ENCODE data around the gene CACNA2D3.

DNA sequence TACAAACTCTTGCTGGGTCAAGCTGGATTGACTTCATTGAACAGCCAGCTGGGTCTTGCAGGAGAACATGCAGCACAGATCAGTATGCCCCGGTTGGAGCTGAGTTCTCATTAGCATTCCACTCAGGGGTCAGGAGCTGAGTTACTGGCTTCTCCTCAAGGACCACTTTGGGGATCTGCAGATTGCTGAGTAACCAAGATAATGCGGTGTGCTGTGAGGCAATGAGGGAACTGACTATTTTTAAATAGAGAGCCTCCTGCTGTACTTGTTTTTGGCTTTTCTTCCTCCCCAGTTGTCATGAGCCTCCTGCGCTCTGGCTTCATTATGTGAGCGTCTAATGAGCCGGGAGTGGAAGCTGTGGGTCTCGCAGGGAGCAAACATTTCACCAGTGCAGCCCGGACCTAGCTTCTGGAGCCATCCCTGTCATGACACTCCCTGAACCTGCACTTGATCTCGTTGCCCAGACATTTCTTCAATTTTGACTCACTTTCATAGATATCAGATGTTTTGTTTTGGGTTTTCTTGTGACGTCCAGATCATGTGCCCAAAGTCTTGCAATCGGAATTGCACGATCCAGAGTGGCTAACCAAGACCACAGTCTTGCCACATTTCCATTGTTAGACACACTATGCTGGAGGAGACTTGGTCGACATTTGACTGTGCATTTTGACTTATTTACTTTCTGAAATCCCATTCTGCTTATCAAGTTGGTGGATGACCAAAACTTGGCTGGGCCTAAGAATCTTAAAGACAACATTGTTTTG is 478.3 kb downstream of the CACNA2D3 start:
- TF ChIP-seq CTCF (conservative IDR thresholded peaks at IDR 0.05) (no peak), EZH2 (IDR thresholded peaks at IDR 0.05; ENCODE audit: low read depth) (no peak)

Measured in PC-9 (cell line).